ENCODE results near the gene YPEL2. TPM values are rescaled to one million over a fixed set of nuclear protein-coding genes. Genes with fewer than 3 reads are reported as not detected.
A peak's percentile ranks its signal among the peaks of the same experiment; 100 is the strongest.

YPEL2 gene
- total and polyA plus RNA-seq, 2 of the 13 experiments (the other 11 are each of a cell fraction or from before 2014, with no cell fraction given), result 8.5 to 21.1 TPM

- TF ChIP-seq EZH2 (conservative IDR thresholded peaks at IDR 0.05; ENCODE audit: low read depth, low read length), result no peak
- no peak for TF ChIP-seq NFAT5 (CRISPR knock-in tag; IDR thresholded peaks at IDR 0.05)
- TF ChIP-seq MED13 (CRISPR knock-in tag; IDR thresholded peaks at IDR 0.05), result no peak
- TF ChIP-seq, protein P1, sequence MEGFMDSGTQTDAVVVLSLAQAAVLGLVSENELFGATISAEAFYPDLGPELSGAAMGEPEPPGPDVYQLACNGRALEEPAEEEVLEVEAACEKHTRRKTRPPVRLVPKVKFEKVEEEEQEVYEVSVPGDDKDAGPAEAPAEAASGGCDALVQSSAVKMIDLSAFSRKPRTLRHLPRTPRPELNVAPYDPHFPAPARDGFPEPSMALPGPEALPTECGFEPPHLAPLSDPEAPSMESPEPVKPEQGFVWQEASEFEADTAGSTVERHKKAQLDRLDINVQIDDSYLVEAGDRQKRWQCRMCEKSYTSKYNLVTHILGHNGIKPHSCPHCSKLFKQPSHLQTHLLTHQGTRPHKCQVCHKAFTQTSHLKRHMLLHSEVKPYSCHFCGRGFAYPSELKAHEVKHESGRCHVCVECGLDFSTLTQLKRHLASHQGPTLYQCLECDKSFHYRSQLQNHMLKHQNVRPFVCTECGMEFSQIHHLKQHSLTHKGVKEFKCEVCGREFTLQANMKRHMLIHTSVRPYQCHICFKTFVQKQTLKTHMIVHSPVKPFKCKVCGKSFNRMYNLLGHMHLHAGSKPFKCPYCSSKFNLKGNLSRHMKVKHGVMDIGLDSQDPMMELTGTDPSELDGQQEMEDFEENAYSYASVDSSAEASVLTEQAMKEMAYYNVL (CRISPR knock-in tag; IDR thresholded peaks at IDR 0.05; ENCODE audit: borderline replicate concordance), result no peak
- TF ChIP-seq PCBP2 (optimal IDR thresholded peaks at IDR 0.05; ENCODE audit: low read depth, low read length, poor library complexity, severe bottlenecking), result peak; percentile 14
- H3K4me2 ChIP-seq (ENCODE audit: low read depth, low read length), result no peak overlapping the region
These were observed 4.1 kb upstream of the YPEL2 start for GRCh38 chr17:59327121-59327980.

More at GRCh38 chr17:59327121-59327980, 4.1 kb upstream of the YPEL2 start:
- H3K9ac ChIP-seq (ENCODE audit: insufficient read depth, low read depth, low read length), result no peak overlapping the region
- H3K27ac ChIP-seq (ENCODE audit: extremely low read length, insufficient read depth, low read length), result no peak overlapping the region
- CTCF ChIA-PET (ENCODE audit: low intra/inter-chr PET ratio, low total read pairs), result interaction anchor here (5.4 kb wide), 1 partner anchor 114 kb away, joined by 63 read pairs; no protein-coding TSS in a partner anchor
- H3K27me3 ChIP-seq (ENCODE audit: control insufficient read depth in 1 of 2, insufficient read depth in 2 of 2, low read length in 2 of 2), result no peaks in the 10 kb centered on the region
- no peak for DNase-seq (ENCODE audit: low spot score)
- intact Hi-C loops (cut with micrococcal nuclease; ENCODE audit: unreplicated experiment) (no loop called here), in situ Hi-C loops (cut with HindIII; ENCODE audit: extremely low pct_ligation_motif_present, low pct_unique_long_range_greater_than_20kb) (loop anchor here (5.0 kb wide), 1 partner anchor 110 kb away; no protein-coding TSS in a partner anchor)
- FAIRE-seq, result no peak
- ATAC-seq, result no peak
- POLR2A ChIA-PET, result no interaction called here
- no TSS peak for BruUV-seq (replicated peaks)
- H3K79me2 ChIP-seq (ENCODE audit: insufficient read depth, low read length), result peaks cover 3% of the 10 kb centered on the region
- H3K4me3 ChIP-seq (replicated peaks in 1 of 3; ENCODE audit: insufficient read depth in 1 of 3, low read depth in 2 of 3, low read length in 3 of 3), result no peak overlapping the region
- H3K36me3 ChIP-seq (replicated peaks in 1 of 2; ENCODE audit: control insufficient read depth in 1 of 2, insufficient read depth in 2 of 2, low read length in 2 of 2), result no peaks in the 10 kb centered on the region
- WGBS (ENCODE audit: low lambda C conversion rate), result 53% methylated on average over 5 of the region's 5 CpGs
- no peak overlapping the region for H2AFZ ChIP-seq (ENCODE audit: low read length)
- H3K9me3 ChIP-seq (ENCODE audit: low read length), result no peaks in the 10 kb centered on the region
- peaks cover 44% of the 10 kb centered on the region for H3K4me1 ChIP-seq (ENCODE audit: insufficient read depth, low read length)
- H4K20me1 ChIP-seq (ENCODE audit: insufficient read depth, low read length), result no peaks in the 10 kb centered on the region; the same call in 1 of the 2 replicates
